ENCODE results near the gene ALPK1.
"Not testable (repeated sequence)": the region's sequence is repeated elsewhere in the genome, so short reads cannot be mapped to it uniquely, and the experiment has no call there.

ALPK1 gene

DNA sequence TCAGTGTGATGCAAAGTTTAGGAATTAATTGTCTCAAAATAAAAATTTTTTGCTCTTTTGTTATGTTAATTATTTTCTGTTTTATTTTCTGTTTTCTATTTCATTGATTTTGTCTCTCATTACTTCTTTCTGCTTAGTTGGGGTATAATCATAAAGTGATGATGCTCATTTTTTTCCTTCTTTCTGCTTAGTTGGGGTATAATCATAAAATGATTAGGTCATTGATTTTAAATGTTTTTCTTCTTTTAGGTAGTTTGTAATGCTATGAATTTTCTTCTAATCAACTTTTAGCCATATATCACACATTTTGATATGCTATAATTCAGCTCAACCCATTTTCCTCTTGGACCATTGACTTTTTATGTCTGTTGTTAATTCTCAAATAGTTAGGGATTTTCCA, 175.1 kb downstream of the ALPK1 start:
- FAIRE-seq = no peak

GRCh38 chr4:112473985-112474384, 176.8 kb downstream of the ALPK1 start:
- no peak for FAIRE-seq

GRCh38 chr4:112485930-112486329, 188.8 kb downstream of the ALPK1 start:
- FAIRE-seq = no peak

DNA sequence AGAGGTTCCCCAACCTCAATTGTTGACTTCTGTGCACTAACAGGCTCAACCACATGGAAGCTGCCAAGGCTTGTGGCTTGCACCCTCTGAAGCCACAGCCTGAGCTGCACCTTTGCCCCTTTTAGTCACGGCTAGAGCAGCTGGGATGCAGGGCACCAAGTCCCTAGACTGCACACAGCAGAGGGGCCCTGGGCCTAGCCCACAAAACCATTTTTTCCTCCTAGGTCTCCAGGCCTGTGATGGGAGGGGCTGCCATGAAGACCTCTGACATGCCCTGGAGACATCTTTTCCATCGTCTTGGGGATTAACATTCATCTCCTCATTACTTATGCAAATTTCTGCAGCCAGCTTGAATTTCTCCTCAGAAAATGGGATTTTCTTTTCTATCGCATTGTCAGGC, 193.6 kb downstream of the ALPK1 start:
- FAIRE-seq = not testable (repeated sequence)
